HG02973 (cell line): ENCODE results near the gene BIRC5.
"Not testable (repeated sequence)": the region's sequence is repeated elsewhere in the genome, so short reads cannot be mapped to it uniquely, and the experiment has no call there.

Experiments
- ATAC-seq: cut with Tn5 transposase; IDR thresholded peaks from one replicate; pipeline ENCODE4 v1.9.1; 2021; ENCODE audit warnings: moderate library complexity; ENCODE audit not compliant: unreplicated experiment

The BIRC5 gene

GRCh38 chr17:78238823-78239488 is 24.9 kb downstream of the BIRC5 start:
- no peak for ATAC-seq

- no peak for ATAC-seq
Observed at GRCh38 chr17:78239489-78239931, 25.5 kb downstream of the BIRC5 start.

GRCh38 chr17:78240012-78240655 is 26.1 kb downstream of the BIRC5 start:
- ATAC-seq: no peak

- ATAC-seq: no peak
Observed at GRCh38 chr17:78240839-78241238, 26.8 kb downstream of the BIRC5 start.

GRCh38 chr17:78241277-78242023 is 27.4 kb downstream of the BIRC5 start:
- no peak for ATAC-seq

GRCh38 chr17:78242024-78242742 is 28.1 kb downstream of the BIRC5 start:
- peak; percentile 51 for ATAC-seq

GRCh38 chr17:78247304-78247703 is 33.3 kb downstream of the BIRC5 start:
- no peak for ATAC-seq

GRCh38 chr17:78248051-78248914 is 34.2 kb downstream of the BIRC5 start:
- ATAC-seq: no peak

GRCh38 chr17:78249074-78249817 is 35.2 kb downstream of the BIRC5 start:
- ATAC-seq: no peak

- ATAC-seq: no peak
Observed at GRCh38 chr17:78249818-78250806, 36.1 kb downstream of the BIRC5 start.

GRCh38 chr17:78250891-78251772 is 37.1 kb downstream of the BIRC5 start:
- peak; percentile 51 for ATAC-seq

- no peak for ATAC-seq
Observed at GRCh38 chr17:78251773-78252103, 37.7 kb downstream of the BIRC5 start.

GRCh38 chr17:78252111-78252634 is 38.1 kb downstream of the BIRC5 start:
- no peak for ATAC-seq

- ATAC-seq: no peak
Observed at GRCh38 chr17:78252701-78253635, 38.9 kb downstream of the BIRC5 start.

GRCh38 chr17:78253636-78253945 is 39.5 kb downstream of the BIRC5 start:
- ATAC-seq: not testable (repeated sequence)

GRCh38 chr17:78253946-78254672 is 40.1 kb downstream of the BIRC5 start:
- peak; percentile 43 for ATAC-seq
